Hepatic stellate cell (primary cell): ENCODE data around the gene CYLD.

Source experiments
- DNase-seq: peaks from one replicate; pipeline ENCODE4 v3.0.0; 2011; ENCODE audit warnings: low spot score

CYLD gene

DNA sequence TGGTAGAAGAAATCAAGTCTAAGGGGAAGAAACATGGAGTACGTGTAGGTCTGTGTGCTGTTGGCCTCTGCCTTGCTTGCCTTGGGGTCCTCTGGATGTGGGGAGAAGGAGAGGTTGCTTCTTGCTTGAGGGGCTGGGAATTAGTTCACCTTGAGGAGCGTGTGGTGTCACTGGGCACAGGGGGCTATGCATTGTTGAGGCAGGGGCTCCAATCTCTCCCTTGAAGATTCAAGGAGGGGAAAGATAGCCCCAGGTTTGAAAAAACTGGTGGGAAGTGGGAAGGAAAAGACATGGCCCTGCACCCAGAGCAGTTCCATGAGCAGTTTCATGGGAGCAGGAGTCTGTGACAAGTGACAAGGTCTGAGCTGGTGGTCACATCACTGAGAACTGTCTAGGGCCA is 103.4 kb downstream of the CYLD start:
- DNase-seq = no peak

DNA sequence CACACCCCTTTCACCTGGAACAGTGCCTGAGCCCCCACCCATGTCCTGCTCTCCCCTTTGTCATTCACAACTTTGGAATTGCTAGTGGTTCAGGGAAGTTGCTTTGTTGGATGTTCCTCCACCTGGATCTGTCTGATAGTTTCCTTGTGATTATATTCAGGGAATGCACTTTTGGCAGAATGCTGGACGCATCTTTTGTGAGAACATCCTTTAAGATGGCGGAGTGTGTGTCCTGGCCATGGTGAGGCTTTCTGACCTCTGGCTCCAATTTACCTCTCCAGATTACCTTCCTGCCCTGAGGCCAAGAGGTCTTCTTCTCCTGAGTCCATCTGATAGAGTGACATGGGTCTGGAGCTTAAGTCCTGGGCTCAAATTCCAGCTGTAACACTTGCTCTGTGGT is 104.6 kb downstream of the CYLD start:
- no peak for DNase-seq

DNA sequence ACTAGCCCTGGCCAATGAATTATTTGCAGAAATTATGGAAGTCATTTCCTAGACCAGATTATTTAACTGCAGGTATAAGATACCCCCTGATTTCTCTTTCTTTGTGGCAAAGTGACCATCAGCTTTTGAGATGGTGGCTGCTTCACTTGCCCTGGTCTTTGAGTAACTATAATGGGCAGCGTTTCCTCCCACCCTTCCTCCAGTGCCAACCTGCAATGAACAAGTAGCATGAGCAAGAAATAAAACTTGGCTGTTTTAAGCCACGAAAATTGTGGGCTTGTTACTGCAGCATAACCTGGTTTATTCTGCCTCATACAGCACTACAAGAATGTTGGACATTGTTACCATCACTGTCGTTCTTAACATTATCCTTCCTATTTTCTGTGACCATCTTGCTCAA is 105.3 kb downstream of the CYLD start:
- DNase-seq = no peak

DNA sequence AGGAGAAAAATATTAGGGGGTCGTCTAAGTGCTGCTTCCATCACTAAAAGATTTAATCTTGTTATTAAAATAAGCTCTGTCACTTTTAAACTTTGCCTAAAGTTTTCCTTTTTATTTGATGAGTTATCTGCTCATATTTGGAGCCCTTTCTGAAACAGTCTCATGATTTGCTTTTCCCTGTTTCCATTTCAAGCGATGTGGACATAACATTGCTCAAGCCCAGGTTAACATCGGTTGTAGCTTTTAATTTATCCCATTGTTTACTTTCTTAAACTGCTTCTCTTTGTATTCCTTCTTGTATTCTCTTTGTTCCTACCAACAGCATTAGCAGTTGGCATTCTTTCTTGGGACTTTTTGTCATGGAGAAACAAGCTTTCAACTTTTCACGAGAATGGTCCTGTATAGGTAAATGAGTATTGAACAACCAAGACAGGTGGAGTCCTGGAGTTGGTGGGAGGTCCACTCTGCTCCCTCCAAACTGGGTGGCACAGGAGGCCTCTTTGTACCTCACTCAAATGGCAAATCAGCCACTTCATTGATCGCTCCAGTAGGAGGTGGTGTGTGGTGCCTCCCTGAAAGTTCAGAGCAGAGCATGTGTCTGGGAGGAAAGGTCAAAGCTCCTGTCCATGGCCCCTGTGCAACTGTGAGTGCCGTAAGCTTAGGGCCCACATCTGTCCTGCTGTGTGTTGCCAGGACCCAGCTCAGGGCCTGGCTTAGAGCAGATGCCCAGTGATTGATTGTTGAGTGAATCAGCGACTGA is 107.0 kb downstream of the CYLD start:
- no peak for DNase-seq
